GM18873 (cell line): Measurements from ENCODE around the gene STN1.

ENCODE experiments used
- ATAC-seq: cut with Tn5 transposase; IDR thresholded peaks from one replicate; pipeline ENCODE4 v1.9.1; 2021; ENCODE audit warnings: mild to moderate bottlenecking, moderate library complexity, moderate number of reproducible peaks; ENCODE audit not compliant: unreplicated experiment, low FRiP score

Gene STN1

DNA sequence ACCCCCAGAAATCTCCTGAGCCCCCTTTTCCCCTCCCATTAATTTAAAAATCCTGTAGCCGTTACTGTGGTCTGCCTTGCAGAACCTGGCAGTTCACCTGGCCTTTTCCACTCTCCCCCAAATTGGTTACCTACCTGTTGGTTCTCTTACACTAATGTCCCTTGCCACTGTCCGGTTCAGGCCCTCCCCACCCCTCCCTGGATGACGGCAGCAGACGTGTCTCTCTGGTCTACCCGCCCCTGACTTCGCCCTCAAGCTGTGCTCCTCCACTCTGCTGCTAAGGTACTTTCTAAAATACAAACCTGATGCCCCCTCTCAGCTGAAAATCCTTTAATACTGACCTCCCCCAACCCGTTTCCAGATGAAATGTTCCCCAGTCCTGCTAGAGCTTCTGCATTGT lies 47.0 kb downstream of the STN1 start:
- ATAC-seq = no peak

DNA sequence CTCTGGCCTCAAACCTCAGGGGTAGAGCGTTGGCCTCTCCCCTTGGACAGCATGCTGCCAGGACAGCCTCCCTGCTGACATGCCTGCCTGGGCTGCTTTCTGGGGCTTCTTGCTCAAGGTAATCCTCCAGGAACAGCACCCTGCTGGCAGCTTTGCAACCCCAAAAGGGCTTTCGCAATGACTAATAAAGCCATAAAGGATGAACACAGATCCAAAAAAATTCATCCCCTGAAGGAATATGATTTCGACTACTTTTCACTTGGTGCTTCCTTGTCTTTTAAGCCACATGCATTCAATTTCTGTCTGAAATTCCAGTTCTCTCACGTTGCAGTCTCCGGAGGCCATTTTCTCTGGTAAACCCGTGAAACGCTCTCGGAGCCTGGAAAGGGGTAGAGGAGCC lies 47.5 kb downstream of the STN1 start:
- ATAC-seq = no peak

DNA sequence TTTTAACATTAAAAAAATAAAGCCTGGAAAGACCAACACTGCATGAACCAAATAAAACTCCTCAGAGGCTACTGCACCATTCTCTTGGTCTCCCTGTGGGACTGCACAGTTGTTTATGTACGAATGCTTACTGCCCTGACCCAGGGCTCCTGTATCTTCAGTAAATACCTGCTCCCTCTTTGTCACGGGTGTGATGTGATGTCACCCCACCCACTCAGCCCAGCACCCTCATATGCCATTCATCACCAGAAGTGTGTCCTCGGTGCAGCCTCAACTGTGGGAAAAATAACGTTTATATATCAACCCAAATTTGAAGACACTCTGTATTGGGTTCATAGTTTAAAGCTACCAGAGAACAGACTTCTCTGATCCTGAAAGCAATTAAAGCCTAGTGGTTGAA lies 48.6 kb downstream of the STN1 start:
- no peak for ATAC-seq

DNA sequence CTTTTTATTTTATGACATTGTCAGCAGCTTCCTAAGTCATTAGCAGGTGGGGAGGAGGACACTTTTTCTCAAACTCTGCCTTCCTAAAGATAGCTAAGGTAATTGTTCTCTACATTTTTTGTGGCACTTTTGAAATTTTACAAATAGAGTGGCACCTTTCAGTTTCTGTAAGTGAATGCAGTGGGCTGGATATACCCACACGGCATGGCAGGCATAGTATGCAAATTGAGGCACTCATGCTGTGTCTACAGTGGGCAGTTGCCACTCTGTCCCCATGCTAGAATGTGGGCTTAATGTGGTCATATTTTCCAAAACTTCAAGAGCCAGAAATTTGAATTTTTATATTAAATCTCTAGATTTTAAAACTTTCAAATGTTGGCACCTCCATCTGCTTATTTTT lies 49.8 kb downstream of the STN1 start:
- no peak for ATAC-seq

DNA sequence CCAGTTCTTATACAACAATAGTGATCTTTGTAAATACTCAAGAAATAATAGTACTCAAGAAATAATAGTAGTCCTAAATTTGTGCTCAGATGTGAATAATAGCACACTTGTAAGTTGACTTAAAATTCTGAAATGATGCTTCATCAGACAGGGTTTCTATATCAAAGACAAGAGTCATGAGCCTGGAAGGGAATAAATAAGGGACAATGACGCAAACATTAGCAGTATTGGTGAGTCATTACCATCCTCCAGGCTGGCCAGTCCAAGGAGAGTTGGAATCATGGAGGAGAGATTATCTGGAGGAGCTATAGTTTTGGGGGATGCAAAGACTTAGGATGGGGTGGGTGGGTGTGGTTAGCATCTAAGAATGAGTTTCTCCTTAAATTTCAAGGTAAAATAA lies 56.5 kb downstream of the STN1 start:
- no peak for ATAC-seq

DNA sequence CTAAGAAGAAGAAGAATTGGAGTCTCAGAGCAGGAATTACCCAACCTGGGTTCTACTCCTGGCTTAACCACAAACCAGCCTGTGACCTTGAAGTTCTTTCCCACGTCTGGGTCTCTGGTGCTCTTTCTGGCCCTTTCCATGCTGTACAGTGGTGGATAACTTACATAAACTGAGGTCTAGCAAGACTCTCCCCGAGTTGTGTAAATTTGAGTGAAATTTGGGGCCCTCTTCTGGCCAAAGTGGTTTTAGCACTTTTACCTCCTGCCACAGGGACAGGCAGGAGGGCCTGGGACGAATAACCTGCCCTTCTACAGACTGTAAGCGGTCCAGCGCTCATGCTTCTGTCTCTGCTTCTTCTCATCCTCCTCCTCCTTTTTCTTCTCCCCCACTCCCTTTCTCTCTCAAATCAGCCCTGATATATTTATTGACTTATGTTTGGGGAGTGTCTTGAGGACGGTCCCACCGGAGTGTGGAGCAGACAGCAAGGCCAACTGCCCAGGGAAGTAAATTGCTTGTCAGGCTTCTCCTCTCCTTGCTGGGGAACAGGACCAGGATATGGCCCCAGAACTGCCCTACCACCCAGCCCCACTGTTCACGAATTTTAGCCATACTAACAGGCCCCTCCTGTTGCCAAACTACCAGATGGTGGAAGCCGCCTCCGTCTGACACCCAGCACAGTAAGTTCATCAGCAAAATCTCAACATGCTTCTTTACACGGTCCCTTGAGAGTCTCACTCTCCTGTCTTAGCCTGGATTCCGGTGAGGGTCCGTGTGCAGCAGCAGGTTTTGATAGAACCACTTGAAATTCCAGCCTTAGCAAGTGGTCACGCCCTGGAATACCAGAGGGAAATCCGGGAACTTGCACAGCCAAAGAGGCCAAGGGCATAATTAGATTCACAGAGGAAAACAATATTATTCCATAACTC lies 58.6 kb downstream of the STN1 start:
- ATAC-seq = no peak

DNA sequence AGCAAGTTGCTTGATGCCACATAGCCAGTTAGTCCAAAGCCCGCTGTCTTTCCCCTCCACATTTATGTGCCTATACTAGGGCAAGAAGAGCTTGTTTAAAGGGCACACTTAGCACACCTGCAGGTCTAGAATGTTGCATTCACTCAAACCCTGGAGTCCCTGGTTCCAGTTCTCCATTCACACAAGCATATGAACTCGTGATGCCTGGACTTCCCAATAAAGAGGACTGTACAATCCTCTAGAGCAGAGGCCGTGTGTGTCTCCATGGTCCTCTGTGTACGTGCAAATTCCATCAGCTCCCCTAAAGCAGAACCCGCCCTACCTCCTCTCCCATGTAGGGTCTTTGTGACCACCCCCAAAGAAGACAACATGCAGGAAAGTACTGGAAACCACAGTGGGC lies 59.6 kb downstream of the STN1 start:
- ATAC-seq = no peak

DNA sequence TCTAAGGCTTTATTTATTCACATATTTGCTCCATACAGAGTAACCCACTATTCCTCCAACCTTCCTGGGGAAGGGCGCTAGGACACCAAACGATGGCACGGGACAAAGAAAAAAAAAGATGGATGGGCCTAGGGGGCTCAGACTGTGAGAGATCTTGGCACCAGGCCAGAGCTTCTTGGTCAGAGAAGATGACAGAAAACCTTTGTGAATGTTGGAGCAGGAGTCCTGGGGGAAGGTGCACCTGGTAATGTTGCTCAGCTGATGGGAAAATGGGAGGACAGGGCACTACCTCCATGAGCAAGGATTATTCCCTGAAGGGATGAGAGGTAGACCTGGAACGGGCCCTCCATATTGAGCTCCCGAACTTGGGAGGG lies 61.2 kb downstream of the STN1 start:
- no peak for ATAC-seq

DNA sequence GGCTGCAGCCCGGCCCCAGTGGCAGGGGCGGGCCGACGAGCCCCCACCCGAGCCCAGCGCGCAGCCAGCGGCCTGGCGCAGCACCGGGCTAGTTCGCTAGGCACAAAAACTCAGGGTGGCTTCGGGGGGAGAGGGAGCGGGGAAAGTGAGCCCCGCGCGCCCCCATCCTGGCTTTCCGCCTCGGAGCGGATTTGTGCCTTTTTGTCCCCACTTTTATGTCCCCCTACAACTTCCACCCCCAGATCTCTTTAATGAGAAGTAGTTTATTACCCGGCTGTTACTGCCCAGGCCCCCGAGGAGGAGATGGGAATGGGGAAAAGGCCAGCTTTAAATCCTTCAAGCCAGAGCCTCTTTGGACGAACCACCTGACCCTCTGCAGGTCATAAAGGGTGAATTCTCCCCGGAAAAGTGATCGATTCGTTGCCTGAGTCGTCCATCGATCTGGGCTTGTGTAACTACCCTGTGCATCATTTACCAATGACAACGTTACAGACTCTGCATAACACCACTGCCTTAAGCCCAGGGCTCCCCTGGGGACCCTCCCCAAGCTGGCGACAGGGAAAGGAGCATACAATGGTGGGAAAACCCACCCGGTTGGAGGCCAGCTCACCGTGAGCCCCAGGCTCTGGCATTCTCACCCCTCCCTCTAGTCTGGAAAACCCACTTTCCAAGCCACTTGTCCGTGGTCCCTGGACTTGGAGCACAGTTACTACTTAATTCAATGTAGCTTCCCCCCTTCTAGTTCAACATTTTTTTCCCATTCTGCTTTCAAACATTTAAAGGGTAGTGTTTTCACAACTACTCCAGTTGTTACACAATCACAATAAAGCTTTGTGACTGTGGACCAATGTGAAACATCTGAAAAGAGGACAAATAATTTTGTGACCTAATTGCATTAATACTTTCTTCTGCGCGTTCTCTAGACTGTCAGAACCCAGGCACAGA lies 61.9 kb downstream of the STN1 start:
- no peak for ATAC-seq

DNA sequence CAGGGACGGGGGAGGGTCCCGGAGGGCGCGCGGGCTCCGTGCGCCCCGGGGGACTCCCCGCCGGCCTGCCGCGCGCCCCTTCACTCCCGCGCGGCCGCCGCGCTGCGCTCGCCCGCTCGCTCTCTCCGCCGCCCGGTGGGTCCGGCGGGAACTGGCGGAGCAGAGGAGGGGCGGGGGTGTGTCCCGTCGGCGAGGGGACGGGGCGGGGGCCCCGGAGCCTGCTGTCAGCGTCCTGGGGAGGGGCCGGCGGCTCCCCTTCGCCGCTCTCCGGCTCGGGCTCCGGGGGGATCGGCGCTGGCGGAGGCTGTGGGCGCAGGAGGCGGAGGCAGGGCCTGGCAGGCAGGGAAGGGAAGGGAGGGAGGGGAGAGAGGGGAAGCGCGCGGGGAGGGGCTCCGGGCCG lies 62.6 kb downstream of the STN1 start, which contains the start of gene SH3PXD2A:
SH3PXD2A (minus strand) TSS at position 153 of the 400 bp plus-strand sequence. CDS start 310 bp downstream, outside the sequence.
- ATAC-seq = no peak

DNA sequence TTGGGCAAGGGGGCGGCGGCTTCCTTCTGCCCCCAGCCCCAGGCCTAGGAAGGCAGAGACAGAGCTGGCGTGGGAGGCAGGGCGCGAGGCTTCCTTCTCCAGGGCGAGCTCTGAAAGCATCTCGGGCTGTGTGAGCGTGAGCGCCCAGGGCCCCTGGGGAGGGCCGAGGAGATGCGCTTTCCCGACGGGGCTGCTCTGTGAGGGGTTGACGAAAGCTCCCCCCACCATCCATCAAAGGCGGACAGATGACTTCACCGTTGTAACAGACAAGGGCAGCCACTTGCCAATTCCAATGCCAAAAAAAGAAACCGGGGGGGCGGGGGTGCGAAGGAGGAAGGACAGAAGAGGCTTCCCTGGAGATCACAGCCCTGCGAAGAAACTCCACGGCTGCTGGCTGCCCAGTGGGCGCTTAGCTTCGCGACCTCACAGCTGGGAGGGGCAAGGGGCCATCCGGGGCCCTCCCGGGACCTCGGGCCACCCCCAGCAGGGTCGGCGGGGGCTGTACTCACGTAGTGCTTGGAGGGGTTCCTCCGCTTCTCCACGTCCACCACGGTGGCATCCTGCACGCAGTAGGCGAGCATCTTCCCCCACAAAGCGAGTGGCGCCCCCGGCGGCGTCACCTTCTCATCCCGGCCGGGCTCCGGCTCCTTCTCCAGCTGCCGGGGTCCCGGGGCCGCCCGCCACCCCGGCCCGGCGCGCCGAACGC lies 63.1 kb downstream of the STN1 start:
- ATAC-seq = no peak

DNA sequence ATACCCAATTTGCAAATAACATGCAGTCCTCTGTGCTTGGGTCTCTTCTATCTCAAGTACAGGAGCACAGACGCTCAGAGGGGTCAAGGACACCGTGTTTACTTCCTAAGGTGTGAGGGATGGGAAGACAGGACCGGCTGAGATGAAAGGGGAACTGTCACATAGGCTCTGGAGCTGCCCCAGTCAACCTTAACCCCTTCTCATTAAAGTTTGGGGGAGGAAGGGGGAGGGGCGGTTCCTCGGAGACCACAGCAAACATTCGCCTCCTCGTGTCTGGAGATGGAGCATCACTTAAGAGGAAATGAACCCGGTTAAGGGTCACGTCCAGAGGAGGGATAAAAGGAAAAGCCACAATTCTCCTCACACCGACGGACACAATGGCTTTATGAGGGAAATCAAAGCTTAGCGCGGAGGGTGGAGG lies 63.7 kb downstream of the STN1 start:
- no peak for ATAC-seq

DNA sequence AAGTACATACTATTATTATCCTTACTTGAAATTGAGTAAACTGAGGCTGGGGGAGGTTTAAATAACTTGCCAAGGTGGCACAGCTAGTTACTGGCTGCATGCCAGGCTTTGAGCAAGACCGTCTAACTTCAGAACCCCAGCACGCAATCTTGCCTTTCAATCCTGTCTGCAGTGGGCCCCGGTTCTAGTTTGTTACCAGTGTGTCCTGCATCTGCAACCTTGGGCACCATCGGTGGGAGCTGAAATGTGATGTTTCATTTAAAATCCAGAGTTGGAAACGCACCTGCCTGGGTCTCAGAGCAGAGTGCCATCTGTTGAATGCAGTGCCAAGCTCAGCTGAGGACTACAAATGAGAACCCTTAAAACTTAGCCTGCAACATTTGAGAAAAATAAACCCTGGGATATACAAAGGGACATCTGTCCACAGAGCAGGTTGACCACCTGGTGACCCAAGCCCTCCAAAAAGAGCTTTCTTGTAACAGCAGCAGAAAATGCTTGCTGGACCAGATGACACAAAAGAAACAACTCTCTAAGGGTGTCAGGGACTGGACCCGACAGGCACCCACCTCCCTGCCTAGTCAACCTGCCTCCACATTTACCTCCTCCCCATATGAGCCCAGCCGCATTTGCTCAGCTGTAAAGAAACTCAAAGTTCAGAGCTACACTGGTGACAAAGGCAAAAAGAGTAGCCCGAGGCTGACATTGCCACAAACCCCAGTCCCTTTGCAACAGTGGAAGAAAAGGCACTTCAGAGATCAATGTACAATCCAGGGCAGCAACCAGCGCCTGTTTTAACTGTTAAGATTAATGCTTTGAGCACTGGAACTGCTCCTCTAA lies 64.3 kb downstream of the STN1 start:
- no peak for ATAC-seq

DNA sequence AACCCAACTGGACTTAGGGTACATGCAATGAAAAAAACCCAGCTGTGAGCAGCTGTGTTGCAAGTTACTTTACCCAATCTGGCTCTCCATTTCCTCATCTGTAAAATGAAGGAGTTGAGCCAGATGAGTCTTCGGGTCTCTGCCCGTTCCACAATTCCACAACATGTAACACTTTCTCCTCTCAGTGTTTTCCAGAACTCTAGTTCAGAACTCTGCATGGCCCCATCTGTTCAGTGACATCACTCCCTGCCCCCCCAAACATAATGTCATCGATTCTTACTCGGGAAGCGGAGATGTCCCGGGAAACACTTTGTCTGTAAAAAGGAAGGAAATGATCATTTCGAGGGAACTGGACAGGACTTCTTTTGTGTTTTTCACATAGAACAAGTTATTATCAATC lies 65.1 kb downstream of the STN1 start:
- ATAC-seq = no peak

DNA sequence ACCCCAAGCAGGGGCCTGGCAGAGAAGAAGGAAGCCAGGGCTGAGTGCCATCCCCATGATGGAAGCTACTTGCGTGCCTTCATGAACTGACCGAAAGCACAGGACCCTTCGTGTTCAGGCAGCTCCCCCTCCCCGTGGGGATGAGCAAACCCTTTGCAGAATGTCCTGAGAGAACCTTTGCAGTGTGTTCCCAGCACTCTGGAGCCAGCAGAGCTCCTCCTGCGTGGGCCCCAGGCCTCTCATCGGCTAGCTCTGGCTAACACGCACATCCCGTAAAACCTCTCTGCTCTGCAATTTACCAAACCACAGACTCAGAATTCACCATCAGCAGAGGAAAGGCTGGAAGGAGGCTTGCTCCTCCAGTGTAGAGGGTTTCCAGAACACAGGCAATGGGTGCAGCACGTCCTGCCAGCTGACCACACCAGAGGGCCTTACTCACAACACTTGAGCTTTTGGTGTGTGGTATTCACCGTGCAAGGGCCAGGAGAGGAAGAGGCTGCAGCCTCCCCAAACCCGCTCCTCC lies 65.7 kb downstream of the STN1 start:
- no peak for ATAC-seq

DNA sequence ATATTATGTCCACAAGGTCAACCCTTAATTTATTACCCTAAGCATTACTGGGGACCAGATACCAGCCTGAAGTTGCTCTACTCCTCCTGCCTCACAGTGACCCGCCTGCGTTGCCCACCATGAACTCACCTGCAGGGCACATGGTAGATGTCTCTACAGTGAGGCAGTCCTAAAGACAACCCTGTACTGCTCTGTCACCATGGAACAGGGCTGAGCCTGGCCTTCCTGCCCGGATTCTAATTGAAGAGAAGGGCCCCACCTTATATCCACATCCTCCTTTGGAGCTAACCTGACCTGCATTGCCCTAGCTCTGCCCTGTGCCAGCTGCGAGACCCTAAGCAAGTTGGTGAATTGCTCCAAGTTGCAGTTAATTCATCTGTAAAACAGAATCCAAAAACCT lies 66.7 kb downstream of the STN1 start:
- ATAC-seq = no peak

DNA sequence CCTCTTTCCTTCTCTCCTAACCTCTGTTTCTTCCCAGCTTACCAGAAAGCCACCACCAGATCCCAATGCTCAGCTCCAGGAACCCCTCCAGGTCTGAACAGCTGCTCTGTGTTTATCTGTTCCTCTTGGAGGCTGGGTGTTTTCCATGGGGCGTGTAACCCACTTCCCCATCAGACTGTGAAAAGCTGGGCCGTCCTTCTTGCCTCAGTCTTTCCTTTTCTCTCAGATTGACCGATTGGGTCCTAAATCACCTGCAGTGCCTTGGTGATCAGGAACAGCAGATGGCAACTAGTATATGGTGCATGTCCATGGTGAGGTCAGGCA lies 67.5 kb downstream of the STN1 start:
- ATAC-seq = no peak

DNA sequence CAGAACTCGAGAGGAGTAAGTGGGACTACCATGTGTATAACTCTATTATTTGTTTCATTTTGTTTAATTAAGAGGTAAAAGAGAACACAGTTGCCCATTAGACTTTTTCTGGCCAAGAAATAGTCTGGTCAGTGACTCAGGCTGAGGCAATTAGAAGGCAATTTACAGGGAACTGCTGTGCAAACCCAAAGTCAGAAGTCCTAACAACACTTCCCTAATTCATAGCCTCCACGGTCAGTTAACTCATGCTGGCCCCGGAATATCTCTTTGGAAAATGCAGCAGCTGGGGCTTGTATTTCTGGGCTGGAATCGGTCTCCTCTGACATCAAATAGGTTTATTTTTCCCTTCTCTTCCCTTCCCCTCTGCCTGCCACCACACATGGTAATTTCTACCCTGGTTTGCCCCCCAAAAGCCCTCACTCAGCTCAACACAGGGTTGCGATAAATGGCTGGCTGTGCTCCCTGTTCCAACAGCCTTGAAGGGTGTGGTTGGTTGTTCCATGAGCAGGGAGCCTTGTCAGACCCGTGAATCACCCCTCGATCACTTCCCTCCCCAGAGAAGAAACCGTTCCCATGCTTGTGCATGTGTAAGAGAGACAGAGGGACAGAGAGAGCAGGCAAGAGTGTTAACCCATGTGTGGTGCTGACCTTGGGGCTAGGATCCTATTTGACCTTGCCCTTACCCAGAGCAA lies 68.0 kb downstream of the STN1 start:
- ATAC-seq = no peak

DNA sequence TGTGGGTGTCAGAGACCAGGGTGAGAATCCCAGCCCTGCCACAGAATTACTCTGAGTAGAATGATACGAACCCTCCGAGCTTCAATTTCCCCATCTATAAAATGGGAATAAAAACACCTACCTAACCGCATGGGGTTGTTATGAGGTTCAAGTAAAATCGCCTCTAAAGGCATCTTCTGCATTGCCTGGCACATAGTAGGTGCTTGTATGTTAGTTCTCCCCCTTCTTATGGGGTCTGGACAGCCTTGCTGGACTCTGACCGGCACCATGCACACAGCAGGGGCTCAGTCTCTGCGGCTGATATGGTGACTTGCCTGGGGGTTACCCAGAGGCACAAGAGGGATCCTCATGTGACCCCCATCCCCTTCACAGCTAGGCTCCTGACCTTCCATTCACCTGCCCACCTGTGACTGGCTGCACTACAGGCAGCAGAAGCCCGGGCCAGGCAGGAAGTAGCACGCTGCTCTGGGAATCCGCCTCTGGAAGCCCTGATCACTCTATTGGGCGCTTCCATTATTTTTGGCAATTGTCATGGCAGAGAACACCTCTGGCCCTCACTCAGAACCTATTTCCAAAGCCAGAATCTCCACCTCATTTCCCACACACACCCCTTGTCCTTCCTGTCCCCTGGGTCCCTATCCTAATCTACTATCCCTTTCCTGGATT lies 68.6 kb downstream of the STN1 start:
- ATAC-seq = no peak
